HG02623 (cell line): ENCODE results near the gene ANKRD27.

ENCODE experiments used
- ATAC-seq: cut with Tn5 transposase; IDR thresholded peaks from one replicate; pipeline ENCODE4 v1.9.1; 2021; ENCODE audit warnings: moderate library complexity; ENCODE audit not compliant: unreplicated experiment

ANKRD27 gene

DNA sequence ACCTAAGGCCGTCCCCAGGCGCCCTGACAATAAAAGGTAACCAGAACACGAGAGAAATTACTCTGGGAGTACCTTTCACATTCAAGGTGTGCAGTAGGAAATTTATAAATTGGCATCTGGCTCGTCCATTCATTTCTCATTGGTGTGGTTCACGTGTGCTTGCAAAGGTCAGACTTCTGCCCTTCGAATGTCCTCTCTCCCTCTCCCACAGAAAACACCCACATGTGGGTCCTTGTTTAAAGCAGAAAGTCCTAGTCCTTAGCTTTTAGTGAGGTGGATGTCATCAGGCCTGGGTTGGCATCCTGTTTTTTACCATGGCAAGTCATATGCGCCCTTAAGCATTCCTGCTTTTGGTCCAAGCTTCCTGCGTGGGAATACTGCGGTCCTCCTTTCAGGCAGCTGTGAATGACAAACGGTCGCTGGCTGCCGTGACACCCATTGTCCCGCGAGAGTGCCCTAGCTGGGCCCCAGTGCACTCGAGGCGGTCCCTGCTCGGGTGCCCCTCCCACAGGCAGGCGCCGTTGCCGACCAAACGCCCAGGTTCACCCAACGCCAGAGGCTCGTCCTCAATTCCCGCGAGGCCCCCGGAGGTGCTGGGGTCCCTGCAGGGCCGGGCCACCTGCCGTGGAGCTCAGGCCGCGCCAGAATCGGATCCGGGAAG lies 16.4 kb upstream of the ANKRD27 start, which contains the start of gene NUDT19:
Gene NUDT19, plus strand, starts transcription at position 531 of the 661 bp plus-strand sequence. CDS start 140 bp downstream, outside the sequence.
- peak; percentile 86 for ATAC-seq

DNA sequence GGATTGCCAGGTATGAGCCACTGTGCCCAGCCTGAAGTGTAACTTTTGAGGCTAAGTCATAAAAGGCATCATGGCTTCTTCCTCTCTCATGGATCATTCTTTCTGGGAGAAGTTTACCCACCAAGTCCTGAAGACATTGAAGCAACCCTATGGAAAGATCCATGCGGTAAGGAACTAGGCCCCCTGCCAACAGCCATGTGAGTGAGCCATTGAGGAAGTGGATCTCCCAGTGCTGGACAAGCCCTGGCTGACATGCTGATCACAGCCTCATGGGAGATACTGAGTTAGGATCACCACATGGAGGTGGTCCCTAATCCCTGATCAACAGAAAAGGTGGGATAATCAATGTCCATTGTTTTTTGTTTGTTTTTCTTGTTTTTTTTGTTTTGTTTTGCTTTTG lies 13.3 kb upstream of the ANKRD27 start:
- no peak for ATAC-seq

DNA sequence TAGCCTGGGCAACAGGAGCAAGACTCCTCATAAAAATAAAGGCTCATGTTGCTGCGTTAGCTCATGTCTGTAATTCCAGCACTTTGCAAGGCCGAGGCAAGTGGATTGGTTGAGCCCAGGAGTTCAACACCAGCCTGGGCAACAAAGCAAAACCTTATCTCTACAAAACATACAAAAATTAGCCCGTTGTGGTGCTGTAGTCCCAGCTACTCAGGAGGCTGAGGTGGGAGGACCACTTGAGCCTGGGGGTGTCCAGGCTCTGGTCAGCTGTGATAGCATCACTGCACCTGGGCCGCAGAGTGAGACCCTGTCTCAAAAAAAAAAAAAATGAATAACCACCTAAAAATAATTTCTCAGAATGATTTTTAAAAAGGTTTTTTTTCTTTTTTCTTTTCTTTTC lies 12.7 kb upstream of the ANKRD27 start:
- ATAC-seq = no peak

DNA sequence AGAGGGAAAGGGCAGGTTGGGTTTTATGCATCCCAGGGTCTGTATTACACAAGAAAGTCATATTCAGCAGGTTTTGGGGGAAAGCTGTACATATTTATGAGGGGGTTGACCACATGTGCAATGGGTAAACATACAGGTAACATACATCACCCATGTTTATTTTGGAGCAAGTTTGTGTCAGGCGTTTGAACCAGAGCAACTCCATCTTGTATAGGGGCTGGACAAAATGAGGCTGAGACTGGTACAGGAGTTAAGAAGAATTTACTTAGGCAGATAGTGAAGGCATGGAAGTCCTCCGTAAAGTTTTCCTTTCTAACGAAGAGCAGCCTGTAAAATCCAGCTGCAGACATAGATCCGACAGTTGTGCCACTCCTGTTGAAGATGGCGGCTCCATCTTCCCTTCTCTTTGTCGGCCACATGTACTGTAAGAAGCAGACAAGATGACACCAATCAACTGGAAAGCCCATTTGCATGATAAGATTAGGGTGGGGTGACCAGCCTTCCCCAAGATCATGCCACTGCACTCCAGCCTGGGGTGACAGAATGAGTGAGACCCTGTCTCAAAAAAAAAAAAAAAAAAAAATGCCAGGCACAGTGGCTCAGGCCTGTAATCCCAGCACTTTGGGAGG lies 12.0 kb upstream of the ANKRD27 start:
- ATAC-seq = no peak

DNA sequence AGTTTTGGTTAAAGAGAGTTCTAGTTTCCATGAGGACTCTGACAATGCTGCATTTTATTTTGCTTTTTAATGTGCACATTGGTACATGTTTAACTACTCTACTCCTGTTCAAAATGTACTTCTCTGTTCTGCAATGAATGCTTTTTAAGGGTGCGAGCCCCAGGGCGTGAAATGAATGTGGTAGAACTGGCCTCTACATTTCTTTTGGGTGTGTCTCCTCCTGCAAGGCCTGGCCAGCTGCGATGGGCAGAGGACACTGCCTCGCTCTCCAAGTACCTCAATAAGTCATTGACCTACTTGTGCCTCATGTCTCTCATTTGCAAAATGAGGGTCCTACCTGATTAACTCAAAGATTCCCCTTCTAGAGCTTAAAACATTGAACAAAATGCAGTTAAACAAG lies 7.3 kb upstream of the ANKRD27 start:
- no peak for ATAC-seq

DNA sequence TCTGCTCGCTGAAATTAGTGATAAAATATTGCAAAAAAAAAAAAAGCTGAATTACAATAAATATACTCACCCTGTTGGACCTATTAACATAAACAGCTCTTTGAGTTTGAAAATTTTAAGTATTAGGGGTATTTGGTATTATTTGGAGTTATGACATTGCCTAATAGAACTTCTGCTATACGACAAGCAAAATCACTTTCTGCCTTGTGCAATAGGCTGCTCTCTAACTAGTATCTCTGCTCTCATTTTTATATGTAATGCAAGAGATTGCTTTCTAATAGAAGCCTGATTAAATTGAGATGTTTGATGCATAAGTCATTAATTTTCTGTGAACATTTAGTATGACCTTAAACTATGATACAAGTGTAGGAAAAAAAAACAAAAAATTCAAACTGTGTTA lies 6.0 kb upstream of the ANKRD27 start:
- ATAC-seq = no peak

DNA sequence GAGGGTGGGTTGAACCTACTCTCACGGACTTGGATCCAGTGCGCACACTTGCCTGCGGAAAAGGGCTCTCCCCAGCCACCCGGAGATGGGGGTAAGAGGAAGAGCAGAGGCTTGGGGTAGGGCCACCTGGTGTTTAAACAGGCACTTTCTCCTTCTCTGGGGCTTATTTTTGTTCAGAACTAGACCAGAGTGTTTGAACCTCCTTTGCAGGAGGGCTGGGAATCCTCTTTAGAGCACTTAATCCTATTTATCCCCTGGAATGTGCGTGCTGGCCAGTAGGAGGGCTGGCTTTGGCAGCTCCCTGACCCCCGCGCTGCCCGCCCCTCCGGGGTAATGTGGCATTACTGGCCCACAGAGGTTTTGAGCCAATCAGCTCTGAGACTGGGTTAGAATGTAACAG lies 2.7 kb upstream of the ANKRD27 start:
- no peak for ATAC-seq

DNA sequence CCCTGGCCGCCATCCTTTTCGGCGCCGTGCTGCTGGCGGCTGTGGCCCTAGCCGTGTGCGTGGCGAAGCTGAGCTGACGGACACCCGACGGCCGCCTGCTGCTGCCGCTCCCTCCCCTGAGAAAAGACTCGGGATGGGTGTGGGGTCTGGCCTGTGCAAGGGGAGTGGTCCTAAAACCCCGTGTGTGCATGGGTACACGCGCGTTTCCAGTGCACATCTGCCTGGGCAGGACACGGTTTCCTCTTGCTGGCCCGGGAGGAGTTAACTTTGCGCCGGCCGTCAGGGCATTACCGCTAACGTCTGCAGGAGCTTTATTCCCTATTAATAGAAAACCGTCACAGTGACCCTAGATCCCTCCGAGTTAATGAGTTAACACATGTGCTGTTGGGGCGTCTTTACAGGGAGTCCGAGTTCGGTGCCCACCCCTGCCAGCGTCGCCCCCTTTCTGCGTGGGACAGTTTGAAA lies 1.9 kb upstream of the ANKRD27 start:
- ATAC-seq = no peak

DNA sequence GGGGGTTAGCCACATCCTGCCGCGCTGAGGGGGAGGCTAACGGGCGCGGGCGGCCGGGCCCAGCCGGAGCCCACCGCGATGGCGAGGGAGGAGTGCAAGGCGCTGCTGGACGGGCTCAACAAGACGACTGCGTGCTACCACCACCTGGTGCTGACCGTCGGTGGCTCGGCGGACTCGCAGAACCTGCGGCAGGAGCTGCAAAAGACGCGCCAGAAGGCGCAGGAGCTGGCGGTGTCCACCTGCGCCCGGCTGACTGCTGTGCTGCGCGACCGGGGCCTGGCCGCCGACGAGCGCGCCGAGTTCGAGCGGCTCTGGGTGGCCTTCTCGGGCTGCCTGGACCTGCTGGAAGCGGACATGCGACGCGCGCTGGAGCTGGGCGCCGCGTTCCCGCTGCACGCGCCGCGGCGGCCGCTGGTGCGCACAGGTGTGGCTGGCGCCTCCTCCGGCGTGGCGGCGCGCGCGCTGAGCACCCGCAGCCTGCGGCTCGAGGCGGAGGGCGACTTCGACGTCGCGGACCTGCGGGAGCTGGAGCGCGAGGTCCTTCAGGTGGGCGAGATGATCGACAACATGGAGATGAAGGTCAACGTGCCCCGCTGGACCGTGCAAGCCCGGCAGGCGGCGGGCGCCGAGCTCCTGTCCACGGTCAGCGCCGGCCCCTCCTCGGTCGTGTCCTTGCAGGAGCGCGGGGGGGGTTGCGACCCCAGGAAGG lies 1.4 kb upstream of the ANKRD27 start:
- ATAC-seq = no peak

DNA sequence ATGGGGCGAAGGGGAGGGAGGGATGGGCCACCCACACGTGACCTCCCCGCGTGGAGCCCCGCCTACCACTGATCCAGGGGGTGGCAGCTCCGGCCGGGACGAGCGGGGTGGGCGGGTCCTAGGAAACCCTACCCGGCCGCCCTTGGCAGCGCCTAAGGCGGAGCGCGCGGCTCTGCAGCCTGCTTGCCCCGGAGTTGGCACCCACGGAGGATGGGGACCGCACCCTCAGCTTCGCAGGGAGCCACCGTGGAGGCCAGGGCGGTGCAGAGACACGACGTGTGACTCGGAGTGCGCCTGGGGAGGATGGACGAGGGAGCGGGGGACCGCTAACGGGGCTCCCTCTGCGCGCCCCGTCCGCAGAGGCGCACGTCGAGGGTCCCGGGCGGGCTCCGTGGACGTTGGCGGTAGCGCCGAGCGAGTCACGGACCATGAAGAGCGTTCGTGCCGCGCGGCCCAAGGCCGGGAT lies 773 bp upstream of the ANKRD27 start, which contains the start of gene RGS9BP:
Gene RGS9BP, plus strand, starts transcription at position 129 of the 466 bp plus-strand sequence. CDS start 416 bp downstream, outside the sequence.
- peak; percentile 31 for ATAC-seq

DNA sequence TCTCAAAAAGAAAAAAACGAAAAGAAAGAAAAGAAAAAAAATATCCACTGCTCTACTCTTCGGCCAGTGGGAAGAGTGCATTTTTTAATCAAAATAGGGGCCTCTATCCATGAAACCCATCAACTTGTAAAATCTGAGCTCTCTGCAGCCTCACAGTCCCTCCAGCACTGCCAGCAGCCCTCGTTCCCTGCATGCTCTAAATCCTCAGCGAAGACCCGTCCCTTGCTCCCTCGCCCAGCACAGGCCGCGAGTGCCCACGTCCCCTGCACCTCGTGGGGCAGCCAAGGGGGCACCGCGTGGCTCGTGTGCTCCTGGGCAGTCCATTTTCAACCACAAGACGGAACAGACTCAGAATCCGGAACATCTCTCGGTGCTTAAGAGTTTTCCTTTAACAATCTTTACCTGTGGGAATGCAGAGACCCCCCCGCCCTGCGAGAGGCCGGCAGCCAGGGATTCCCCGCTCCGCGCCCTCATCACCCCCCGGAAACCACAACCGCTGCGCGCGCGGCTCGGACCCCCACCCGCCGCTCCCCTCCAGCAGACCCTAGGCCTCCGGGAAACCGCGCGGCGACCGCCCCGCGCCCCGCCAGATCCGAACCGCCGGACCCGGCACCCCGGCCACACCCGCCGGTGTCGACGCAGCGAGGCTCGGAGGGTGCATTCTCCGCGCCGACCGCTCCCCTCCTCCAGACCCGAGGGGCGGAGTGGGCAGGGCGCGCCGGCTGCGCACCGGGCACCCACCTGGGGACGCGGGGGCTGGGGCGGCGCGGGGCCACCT lies 638 bp downstream of the ANKRD27 start:
- ATAC-seq = no peak

DNA sequence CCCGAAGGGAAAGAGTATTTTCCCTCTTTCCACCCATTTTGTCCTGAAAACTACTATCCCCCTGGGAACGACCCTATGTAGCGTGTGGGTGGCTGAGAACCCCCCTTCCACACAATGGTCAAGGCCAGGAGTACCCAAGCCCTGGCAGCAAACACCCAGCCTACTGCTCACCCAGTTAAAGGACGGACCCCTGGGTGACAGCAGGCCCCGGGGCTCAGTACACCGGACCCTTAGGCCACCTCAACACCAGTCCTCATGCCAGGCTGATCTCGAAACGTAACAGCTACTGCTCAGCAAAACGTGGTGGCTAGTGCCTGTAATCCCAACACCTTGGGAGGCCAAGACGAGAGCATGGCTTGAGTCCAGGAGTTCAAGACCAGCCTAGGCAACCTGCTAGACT lies 1.4 kb downstream of the ANKRD27 start:
- ATAC-seq = no peak

DNA sequence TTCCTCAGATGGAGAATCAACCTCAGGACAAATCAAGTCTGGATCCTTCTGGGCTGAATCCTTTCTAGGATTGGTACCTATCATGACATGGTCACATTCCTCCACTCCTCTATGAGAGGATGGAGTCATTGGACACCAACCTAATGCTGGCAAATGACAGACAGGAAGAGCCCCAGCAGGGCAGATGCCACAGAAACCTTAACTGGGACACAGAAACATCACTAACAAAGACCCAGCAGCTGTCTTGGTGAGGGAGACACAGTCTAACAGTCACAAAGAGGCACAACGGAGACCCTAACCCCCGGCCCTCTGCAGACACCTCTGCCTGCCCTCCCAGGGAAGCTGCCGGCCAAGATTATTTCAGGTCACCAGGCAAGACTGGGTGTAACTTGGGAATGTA lies 2.1 kb downstream of the ANKRD27 start:
- ATAC-seq = no peak

DNA sequence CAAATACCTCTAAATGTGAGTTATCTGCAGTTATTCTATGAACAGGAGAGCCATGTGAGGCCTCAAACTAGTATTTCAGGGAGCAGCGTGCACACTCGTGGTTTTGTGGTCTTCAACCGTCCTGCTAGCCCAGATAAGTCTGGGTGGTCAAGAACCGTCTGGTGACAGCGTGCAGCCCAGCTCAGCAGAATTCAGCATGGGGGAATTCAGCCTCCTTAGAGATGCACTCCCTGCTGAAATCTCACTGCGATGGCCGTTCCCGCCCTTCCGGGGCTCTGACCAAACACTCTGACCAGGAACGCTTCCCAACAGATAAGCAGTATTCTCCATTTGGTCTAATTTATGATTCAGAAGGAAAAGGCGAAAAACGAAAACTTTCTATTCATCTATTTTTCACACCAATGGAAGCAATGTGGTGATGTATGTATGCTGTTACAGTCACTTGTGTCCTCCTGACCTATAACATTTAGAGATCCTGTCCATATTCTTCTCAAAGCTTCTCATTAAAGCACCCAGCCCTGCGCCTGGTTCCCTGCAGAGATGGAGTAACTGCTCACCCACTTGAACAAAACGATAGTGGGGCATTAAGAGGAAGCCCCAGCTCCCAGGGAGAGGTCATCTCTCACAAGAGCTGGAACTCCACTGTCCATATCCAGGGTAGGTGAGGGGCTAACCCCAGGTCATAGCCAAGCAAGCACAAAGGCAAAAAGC lies 2.9 kb downstream of the ANKRD27 start:
- no peak for ATAC-seq

DNA sequence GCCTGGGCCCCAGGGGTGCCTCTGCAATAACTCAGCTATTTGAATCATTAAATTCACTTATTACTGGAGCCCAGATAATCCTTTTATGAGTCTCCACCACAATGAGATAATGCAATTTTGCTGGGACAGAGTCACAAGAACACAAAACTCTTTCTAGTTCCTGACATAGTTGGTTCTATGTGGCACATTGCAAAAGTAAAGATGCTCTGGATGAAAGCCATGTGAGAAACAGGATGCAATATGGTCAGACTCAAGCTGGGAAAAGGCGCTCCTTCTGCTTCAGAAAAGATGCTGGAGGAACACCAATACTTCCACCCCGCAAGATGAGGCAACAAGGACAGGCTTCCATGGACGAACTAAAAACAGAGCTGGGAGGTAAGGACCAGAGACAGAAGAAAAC lies 5.7 kb downstream of the ANKRD27 start:
- ATAC-seq = no peak

DNA sequence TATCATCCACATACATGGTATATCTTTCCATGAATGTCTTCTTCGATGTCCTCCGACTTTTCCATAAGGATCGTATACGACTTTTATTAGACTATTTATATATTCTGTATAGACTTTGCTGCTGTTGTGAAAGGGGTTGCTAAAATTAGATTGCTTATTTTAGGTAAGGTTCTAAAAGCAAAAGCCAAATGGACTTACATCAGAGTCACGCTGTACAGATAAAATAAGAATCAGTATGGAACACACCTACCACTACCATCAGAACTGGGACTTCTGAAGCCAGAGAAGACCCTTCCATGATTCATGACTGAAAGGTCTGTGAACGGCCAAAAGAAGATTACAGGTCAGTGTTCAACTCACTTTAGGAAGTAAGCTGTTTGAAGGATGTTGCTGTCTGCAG lies 8.9 kb downstream of the ANKRD27 start:
- ATAC-seq = no peak

DNA sequence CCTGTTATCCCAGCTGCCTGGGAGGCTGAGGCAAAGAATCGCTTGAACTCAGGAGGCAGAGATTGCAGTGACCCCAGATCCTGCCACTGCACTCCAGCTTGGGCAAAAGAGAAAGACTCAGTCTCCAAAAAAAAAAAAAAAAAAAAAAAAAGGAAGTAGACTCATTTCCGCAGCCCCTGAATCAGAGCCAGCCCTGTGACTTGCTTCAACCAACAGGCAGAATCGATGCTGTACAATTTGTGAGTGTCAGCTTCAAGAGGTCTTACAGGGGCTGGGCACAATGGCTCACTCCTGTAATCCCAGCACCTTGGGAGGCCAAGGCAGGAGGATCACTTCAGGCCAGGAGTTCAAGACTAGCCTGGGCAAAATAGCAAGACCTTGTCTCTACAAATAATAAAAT lies 12.8 kb downstream of the ANKRD27 start:
- ATAC-seq = no peak

DNA sequence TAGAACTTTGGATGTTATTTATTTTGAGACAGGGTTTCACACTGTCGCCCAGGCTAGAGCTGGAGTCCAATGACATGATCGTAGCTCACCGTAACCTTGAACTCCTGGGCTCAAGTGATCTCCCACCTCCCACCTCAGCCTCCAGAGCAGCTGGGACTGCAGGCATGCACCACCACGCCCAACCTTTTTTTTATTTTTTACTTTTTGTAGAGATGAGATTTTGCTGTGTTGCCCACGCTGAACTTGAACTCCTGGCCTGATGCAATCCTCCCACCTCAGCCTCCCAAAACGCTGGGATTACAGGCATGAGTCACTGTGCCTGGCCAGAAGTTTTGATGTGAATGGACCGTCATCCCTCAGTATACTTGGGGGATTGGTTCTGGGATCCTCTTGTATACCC lies 13.7 kb downstream of the ANKRD27 start:
- ATAC-seq = no peak

DNA sequence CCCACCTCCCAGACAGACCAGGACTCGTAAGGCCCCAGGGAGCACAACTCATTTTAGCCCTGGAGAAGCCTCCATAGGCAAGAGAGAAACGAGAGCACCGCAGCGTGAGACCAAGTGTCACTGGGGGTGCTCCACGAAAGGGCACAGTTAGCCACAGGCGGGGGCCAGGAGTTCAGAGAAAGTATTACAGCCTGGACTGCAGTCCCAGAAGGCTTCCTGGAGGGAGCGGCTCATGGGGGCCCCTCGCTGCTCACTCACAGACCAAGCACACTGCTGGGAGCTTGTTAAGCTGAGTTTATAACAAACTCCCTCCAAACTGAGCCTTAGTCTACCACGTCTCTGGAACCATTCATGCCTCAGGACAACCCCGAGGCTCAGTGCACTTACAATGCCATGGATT lies 16.5 kb downstream of the ANKRD27 start:
- no peak for ATAC-seq

DNA sequence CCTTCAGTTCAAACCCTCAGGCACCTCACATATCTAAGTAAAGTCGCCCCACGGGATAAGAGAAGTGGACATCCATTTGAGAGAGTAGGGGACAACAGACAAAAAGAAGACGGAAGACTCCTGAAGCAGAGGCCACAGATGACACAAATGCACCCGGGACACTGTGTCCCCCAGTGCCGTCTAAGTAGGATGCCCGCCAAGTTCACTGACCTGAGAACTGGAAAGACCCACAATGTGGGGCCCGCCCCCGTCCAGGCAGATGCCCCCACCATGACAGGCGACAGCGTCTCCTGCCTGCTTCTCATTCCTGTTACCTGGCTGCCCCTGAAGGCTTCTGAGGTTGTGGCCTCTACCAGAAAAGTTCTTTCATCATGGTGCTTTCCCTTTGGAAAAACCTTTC lies 16.9 kb downstream of the ANKRD27 start:
- ATAC-seq = no peak
